ENCODE data around the gene TNKS1BP1. TPM values are rescaled to one million over a fixed set of nuclear protein-coding genes. Genes with fewer than 3 reads are reported as not detected.

Gene TNKS1BP1
- total RNA-seq, 2 experiments from 2014 or later = 15.7 to 18.0 TPM

- Mint-ChIP-seq H3K4me3 (no peak overlapping the region), H3K4me1 (peaks cover 3% of the 10 kb centered on the region), H3K36me3 (no peaks in the 10 kb centered on the region), H3K27me3 (peaks cover 31% of the 10 kb centered on the region), H3K27ac (no peak overlapping the region), H3K9me3 (peaks cover 8% of the 10 kb centered on the region)
- ATAC-seq (ENCODE audit: low read depth) (no peak), DNase-seq (no peak)
- POLR2A ChIA-PET = no interaction called here
These were observed 47.6 kb downstream of the TNKS1BP1 start for GRCh38 chr11:57276971-57277675.

- POLR2A ChIA-PET = no interaction called here
- ATAC-seq (ENCODE audit: low read depth) = no peak
- peaks cover 31% of the 10 kb centered on the region for H3K27me3 Mint-ChIP-seq
These were observed 48.4 kb downstream of the TNKS1BP1 start for GRCh38 chr11:57276169-57276970.

DNA sequence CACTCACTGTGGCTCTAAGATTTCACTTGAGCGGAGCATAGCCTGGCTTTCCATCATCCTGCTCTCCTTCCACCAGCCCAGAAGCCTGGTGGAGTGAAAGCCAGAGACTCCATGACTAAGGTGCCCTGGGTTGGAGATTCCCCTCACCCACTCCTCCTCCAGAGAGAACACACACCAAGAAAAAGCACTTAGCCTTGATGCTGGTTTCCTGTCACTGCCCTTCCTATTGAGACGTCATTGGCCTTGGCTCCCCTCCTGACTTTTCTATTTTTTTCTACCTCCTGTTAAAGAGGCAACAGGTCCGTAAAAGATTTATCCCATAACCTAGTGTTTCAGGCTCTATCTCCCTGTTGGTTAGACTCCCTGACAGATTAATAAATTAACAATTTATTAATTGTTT lies 49.2 kb downstream of the TNKS1BP1 start:
- DNase-seq = no peak
- Mint-ChIP-seq H3K27me3 (peaks cover 31% of the 10 kb centered on the region), H3K9me3 (peaks cover 5% of the 10 kb centered on the region), H3K27ac (no peak overlapping the region), H3K4me3 (no peak overlapping the region), H3K36me3 (no peaks in the 10 kb centered on the region), H3K4me1 (peaks cover 3% of the 10 kb centered on the region)
- no peak for ATAC-seq (ENCODE audit: low read depth)
- POLR2A ChIA-PET = no interaction called here

More at GRCh38 chr11:57276169-57276970, 48.4 kb downstream of the TNKS1BP1 start:
- Mint-ChIP-seq H3K4me3 (no peak overlapping the region), H3K9me3 (peaks cover 5% of the 10 kb centered on the region), H3K36me3 (no peaks in the 10 kb centered on the region), H3K27ac (no peak overlapping the region), H3K4me1 (peaks cover 3% of the 10 kb centered on the region)
- DNase-seq = no peak

DNA sequence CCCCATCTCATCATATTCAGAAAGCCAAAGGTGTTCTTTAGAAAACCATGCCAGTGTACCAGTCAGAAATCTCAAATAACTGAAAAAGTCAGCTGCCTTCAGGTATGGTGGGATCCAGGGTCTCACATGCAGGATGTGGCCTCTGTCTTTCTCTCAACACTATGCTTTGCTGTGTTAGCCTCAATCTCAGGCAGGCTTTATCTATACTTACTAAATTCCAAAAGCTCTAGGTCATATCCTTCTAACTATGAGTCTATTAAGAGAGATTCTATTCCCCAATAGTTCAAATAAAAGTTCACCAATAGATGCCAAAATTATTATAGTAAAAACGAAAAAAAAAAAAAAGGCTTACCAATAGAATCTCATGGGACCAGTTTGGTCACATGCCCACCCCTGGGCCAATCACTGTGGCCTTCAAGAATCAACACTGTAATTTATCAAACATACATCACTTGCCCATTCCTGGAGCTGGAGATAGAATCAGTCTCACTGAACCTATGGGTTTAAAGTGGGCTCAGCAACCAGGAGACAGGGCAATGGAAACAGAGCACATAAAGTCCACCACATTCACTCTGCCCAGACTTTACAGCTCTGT lies 49.8 kb downstream of the TNKS1BP1 start:
- Mint-ChIP-seq H3K4me1 (peaks cover 3% of the 10 kb centered on the region), H3K27ac (no peak overlapping the region), H3K27me3 (peaks cover 29% of the 10 kb centered on the region), H3K4me3 (no peak overlapping the region), H3K9me3 (peaks cover 5% of the 10 kb centered on the region), H3K36me3 (no peaks in the 10 kb centered on the region)
- no peak for ATAC-seq (ENCODE audit: low read depth)
- POLR2A ChIA-PET = no interaction called here
- no peak for DNase-seq

DNA sequence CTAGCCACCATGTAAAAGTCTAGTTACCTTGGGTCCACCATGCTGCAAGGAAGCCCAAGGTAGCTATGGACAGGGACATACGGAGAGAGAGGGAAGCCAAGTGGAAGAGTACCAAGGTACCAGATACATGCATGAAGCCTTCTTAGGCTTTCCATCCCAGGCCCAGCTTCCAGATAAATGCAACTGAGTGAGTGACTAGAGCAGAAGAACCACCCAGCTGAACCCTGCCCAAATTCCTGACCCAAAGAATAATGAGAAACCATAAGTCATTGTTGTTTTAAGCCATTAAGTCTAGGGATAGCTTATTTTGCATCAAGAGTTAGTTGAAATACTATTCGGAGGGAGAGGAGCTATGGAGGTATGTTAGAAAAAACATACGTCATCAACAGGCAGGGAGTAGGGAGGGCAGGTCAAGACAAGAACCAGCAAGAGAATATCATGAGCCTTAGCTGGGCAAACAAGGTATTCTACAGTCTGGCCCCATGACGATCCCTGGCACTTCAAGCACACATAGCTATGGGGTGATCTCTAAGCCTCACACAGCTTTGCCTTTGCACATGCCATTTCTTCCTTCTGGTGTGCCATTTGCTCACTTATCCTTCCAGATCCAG lies 51.2 kb downstream of the TNKS1BP1 start:
- H3K27ac Mint-ChIP-seq = no peak overlapping the region
- no peaks in the 10 kb centered on the region for H3K36me3 Mint-ChIP-seq
- no peak for ATAC-seq (ENCODE audit: low read depth)
- peaks cover 18% of the 10 kb centered on the region for H3K27me3 Mint-ChIP-seq
- H3K4me3 Mint-ChIP-seq = no peak overlapping the region
- H3K9me3 Mint-ChIP-seq = peaks cover 5% of the 10 kb centered on the region
- POLR2A ChIA-PET = no interaction called here
- peaks cover 3% of the 10 kb centered on the region for H3K4me1 Mint-ChIP-seq
- DNase-seq = no peak

GRCh38 chr11:57269571-57270021 lies 55.2 kb downstream of the TNKS1BP1 start:
- no peak for ATAC-seq (ENCODE audit: low read depth)
- Mint-ChIP-seq H3K27ac (no peak overlapping the region), H3K4me3 (no peak overlapping the region), H3K27me3 (no peaks in the 10 kb centered on the region), H3K4me1 (no peaks in the 10 kb centered on the region), H3K9me3 (peaks cover 17% of the 10 kb centered on the region), H3K36me3 (peaks cover 2% of the 10 kb centered on the region)
- no peak for DNase-seq
- POLR2A ChIA-PET = no interaction called here

GRCh38 chr11:57266157-57266556 lies 58.6 kb downstream of the TNKS1BP1 start:
- H3K36me3 Mint-ChIP-seq = peaks cover 2% of the 10 kb centered on the region
- POLR2A ChIA-PET = no interaction called here
- no peak overlapping the region for H3K27ac Mint-ChIP-seq
- peaks cover 10% of the 10 kb centered on the region for H3K27me3 Mint-ChIP-seq
- H3K4me1 Mint-ChIP-seq = no peaks in the 10 kb centered on the region
- H3K4me3 Mint-ChIP-seq = no peak overlapping the region
- peaks cover 12% of the 10 kb centered on the region for H3K9me3 Mint-ChIP-seq
- ATAC-seq (ENCODE audit: low read depth) = no peak
- DNase-seq = no peak

GRCh38 chr11:57263351-57263750 lies 61.4 kb downstream of the TNKS1BP1 start:
- Mint-ChIP-seq H3K4me1 (no peaks in the 10 kb centered on the region), H3K4me3 (no peak overlapping the region), H3K9me3 (peaks cover 11% of the 10 kb centered on the region), H3K27me3 (peaks cover 10% of the 10 kb centered on the region), H3K36me3 (peaks cover 2% of the 10 kb centered on the region), H3K27ac (no peak overlapping the region)
- ATAC-seq (ENCODE audit: low read depth) (no peak), DNase-seq (no peak)
- POLR2A ChIA-PET = no interaction called here

DNA sequence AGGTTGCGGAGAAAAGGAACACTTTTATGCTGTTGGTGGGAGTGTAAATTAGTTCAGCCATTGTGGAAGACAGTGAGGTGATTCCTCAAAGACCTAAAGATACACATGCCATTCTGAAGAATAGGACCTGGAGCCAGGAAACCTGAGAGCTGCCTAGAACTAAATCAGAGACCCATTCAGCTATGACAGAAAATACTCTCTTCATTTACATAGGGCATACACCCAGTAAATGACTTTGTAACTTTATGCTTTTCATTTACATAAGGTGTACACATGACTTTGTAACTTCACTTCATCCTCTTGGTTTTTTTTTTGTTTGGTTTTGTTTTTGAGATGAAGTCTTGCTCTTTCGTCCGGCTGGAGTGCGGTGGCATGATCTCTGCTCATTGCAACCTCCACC lies 62.6 kb downstream of the TNKS1BP1 start:
- H3K36me3 Mint-ChIP-seq = peaks cover 2% of the 10 kb centered on the region
- no peaks in the 10 kb centered on the region for H3K4me1 Mint-ChIP-seq
- POLR2A ChIA-PET = no interaction called here
- H3K27ac Mint-ChIP-seq = no peak overlapping the region
- H3K9me3 Mint-ChIP-seq = peaks cover 4% of the 10 kb centered on the region
- H3K27me3 Mint-ChIP-seq = peaks cover 10% of the 10 kb centered on the region
- DNase-seq (no peak), ATAC-seq (ENCODE audit: low read depth) (no peak)
- no peak overlapping the region for H3K4me3 Mint-ChIP-seq

DNA sequence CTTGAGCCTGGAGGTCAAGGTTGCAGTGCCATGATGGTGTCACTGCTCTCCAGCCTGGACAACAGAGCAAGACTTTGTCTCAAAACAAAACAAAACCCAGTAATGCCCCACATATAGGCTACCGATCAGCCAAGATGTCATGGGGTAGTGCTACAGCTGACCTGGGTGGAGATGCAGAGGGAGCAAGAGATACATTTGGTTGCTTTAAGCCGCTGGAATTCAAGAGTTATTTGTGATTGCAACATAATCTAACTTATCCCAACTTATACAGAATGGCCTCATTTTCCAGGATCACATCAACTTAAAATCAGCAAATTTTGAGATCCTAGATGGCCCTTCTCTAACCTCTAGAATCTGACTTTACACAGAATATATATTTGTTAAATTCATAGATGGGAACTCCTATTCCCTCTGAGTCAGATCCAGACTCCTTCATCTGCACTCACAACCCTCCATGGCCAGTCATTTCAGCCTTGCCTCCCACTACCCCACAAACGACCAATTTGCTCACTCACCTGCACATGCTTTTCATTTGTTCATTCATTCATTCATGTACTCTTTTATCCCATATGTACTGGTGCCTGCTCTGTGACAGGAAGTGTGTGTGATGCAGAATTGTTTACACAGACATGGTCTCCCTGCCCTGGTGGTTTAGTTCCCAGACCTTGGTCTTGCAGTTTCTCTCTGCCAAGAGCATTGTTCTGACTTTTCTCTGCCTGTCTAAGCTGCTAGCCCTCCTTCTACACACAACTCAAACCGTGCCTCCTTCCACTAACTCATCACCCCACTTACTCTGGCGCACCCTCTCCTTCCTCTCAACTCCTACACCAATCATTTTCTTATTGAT lies 63.6 kb downstream of the TNKS1BP1 start:
- ATAC-seq (ENCODE audit: low read depth) (no peak), DNase-seq (no peak)
- Mint-ChIP-seq H3K27ac (no peak overlapping the region), H3K4me1 (no peaks in the 10 kb centered on the region), H3K4me3 (no peak overlapping the region), H3K36me3 (peaks cover 2% of the 10 kb centered on the region), H3K27me3 (peaks cover 17% of the 10 kb centered on the region), H3K9me3 (peaks cover 4% of the 10 kb centered on the region)
- POLR2A ChIA-PET = no interaction called here

DNA sequence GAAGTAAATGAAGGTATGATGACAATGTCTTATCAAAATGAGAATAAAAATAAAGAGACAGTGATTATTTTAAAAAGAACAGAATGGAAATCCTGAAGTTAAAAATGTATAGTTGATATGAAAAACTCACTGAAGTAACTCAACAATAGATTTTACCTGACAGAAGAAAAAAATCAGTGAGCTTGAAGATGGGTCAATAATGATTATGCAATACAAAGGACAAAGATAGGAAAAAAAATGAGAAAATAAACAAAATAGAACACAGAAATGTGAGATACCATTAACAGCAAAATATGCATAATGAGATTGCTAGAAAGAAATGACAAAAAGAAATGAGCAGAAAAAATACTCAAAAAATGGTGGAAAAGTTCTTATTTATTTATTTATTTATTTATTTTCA lies 68.6 kb downstream of the TNKS1BP1 start:
- H3K36me3 Mint-ChIP-seq = no peaks in the 10 kb centered on the region
- H3K27me3 Mint-ChIP-seq = peaks cover 22% of the 10 kb centered on the region
- no peaks in the 10 kb centered on the region for H3K4me1 Mint-ChIP-seq
- ATAC-seq (ENCODE audit: low read depth) = no peak
- no peaks in the 10 kb centered on the region for H3K9me3 Mint-ChIP-seq
- POLR2A ChIA-PET = no interaction called here
- no peak for DNase-seq
- no peak overlapping the region for H3K4me3 Mint-ChIP-seq
- no peak overlapping the region for H3K27ac Mint-ChIP-seq

DNA sequence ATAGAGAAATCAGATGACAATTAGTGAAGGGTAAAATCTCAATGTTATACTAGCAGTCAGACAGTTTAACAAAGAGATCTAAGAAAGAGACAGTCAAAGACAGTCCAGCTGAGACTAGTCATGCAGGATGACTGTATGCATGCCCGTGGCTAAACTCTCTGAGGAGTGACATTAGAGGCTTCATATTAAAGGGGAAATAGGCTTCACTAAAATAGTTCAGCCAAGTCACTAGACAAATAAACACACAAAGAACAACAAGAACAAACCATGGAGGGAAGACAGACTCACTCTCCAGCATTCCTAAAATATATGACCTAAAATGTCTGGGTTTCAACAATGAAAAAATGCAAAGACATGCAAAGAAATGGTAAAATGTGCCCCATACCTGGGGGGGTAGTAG lies 69.1 kb downstream of the TNKS1BP1 start:
- Mint-ChIP-seq H3K4me3 (no peak overlapping the region), H3K4me1 (no peaks in the 10 kb centered on the region), H3K27me3 (peaks cover 22% of the 10 kb centered on the region), H3K36me3 (no peaks in the 10 kb centered on the region), H3K27ac (no peak overlapping the region), H3K9me3 (no peaks in the 10 kb centered on the region)
- POLR2A ChIA-PET = no interaction called here
- ATAC-seq (ENCODE audit: low read depth) (no peak), DNase-seq (no peak)

DNA sequence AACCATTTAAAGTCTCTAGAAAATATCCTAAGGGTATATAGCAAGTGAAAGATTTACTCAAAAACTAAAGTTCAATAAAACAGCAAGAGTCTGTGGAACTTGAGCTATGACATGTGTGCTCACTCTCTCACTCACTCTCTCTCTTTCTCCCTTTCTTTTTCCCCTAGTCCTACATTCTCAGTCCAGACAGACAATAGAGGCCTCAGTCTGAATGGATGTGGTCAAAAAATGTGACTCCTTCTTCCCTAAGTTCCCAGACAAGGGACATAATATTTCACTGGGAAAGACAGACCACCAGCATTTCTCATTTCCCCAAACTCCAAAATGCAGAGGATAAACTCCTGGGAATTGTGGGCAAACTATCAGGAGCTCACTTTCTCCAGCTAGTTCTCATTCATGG lies 70.1 kb downstream of the TNKS1BP1 start:
- no peak for ATAC-seq (ENCODE audit: low read depth)
- no peaks in the 10 kb centered on the region for H3K4me1 Mint-ChIP-seq
- DNase-seq = no peak
- no peak overlapping the region for H3K4me3 Mint-ChIP-seq
- no peak overlapping the region for H3K27ac Mint-ChIP-seq
- peaks cover 22% of the 10 kb centered on the region for H3K27me3 Mint-ChIP-seq
- H3K9me3 Mint-ChIP-seq = no peaks in the 10 kb centered on the region
- POLR2A ChIA-PET = no interaction called here
- H3K36me3 Mint-ChIP-seq = no peaks in the 10 kb centered on the region

Measured in activated naive CD8-positive, alpha-beta T cell treated with anti-CD3 and anti-CD28 coated beads, Interleukin-2, amount 10 ng/mL, durations not matched to agents 7 days and 5 days (primary cell).